ENCODE results near the gene LTF.

DNA sequence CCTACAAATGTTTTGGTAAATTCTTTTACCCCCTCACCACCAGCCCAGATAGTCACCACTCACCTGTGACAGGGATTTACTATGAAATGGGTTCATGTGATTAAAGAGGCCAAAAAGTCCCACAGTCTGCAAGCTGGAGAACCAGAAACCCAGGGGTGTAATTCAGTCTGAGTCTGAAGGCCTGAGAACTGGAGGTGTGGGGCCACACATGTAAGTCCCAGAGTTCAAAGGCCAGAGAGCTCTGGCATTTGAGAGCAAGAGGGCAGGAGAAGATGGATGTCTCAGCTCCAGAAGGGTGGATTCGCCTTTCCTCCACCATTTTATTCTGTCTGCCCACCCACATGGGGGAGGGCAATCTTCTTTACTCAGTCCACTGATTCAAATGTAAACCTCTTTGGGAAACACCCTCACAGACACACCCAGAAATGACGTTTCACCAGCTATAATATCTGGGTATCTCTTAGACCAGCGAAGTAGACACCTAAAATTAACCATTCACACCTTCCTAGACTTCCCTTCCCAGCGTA lies 45.0 kb upstream of the LTF start:
- no peak for TF ChIP-seq NFRKB (IDR thresholded peaks at IDR 0.05)
- TF ChIP-seq ELF4 (IDR thresholded peaks at IDR 0.05) = no peak
- no peak for TF ChIP-seq ARNT (IDR thresholded peaks at IDR 0.05)
- no peak for TF ChIP-seq TARDBP (IDR thresholded peaks at IDR 0.05)
- no peak for TF ChIP-seq FOXM1 (IDR thresholded peaks at IDR 0.05; ENCODE audit: borderline replicate concordance)
- no peak for TF ChIP-seq FOXA1 (IDR thresholded peaks at IDR 0.05)
- no peak for TF ChIP-seq ZNF384 (IDR thresholded peaks at IDR 0.05)
